HuH-7 (cell line): Measurements from ENCODE around the gene SUMO3.

Source experiments
- DNase-seq: peaks from one replicate; pipeline ENCODE4 v3.0.0; 2011; ENCODE audit warnings: low spot score

SUMO3 gene

GRCh38 chr21:44828362-44829056 lies 10.6 kb upstream of the SUMO3 start:
- DNase-seq: no peak

- no peak for DNase-seq
Measured at GRCh38 chr21:44823179-44823660, 5.4 kb upstream of the SUMO3 start.

GRCh38 chr21:44822484-44823178 lies 4.8 kb upstream of the SUMO3 start:
- no peak for DNase-seq

- no peak for DNase-seq
Measured at GRCh38 chr21:44820851-44821250, 3.0 kb upstream of the SUMO3 start.

- no peak for DNase-seq
Measured at GRCh38 chr21:44819283-44820243, 1.7 kb upstream of the SUMO3 start.

GRCh38 chr21:44818640-44819011 lies 764 bp upstream of the SUMO3 start:
- no peak for DNase-seq

- DNase-seq: peak; percentile 74
Measured at GRCh38 chr21:44817506-44817880, 369 bp downstream of the SUMO3 start.

- no peak for DNase-seq
Measured at GRCh38 chr21:44816761-44817505, 929 bp downstream of the SUMO3 start.

- no peak for DNase-seq
Measured at GRCh38 chr21:44815852-44816628, 1.8 kb downstream of the SUMO3 start.

GRCh38 chr21:44815225-44815624 lies 2.6 kb downstream of the SUMO3 start:
- DNase-seq: no peak

- DNase-seq: no peak
Measured at GRCh38 chr21:44814498-44815023, 3.3 kb downstream of the SUMO3 start.

GRCh38 chr21:44813727-44814126 lies 4.1 kb downstream of the SUMO3 start:
- DNase-seq: no peak

GRCh38 chr21:44813149-44813548 lies 4.7 kb downstream of the SUMO3 start:
- DNase-seq: no peak

- DNase-seq: no peak
Measured at GRCh38 chr21:44812640-44813039, 5.2 kb downstream of the SUMO3 start.

- DNase-seq: no peak
Measured at GRCh38 chr21:44810779-44811178, 7.1 kb downstream of the SUMO3 start.

- no peak for DNase-seq
Measured at GRCh38 chr21:44805859-44806258, 12.0 kb downstream of the SUMO3 start.

GRCh38 chr21:44805226-44805625 lies 12.6 kb downstream of the SUMO3 start:
- no peak for DNase-seq

- no peak for DNase-seq
Measured at GRCh38 chr21:44804762-44805161, 13.1 kb downstream of the SUMO3 start.

GRCh38 chr21:44803651-44804050 lies 14.2 kb downstream of the SUMO3 start:
- DNase-seq: no peak

GRCh38 chr21:44802396-44803153 lies 15.3 kb downstream of the SUMO3 start:
- DNase-seq: peak; percentile 53
